HT-29 (cell line): ENCODE results near the gene SNCA. TPM values are rescaled to one million over a fixed set of nuclear protein-coding genes. Genes with fewer than 3 reads are reported as not detected.
A peak's percentile ranks its signal among the peaks of the same experiment; 100 is the strongest.

ENCODE experiments used
- DNase-seq: peaks from one replicate; pipeline ENCODE4 v3.0.0-alpha.2; 2015; ENCODE audit warnings: low spot score
- total RNA-seq: library from RNA; depleted of rRNA; stranded (reverse); fragments of >200 nt; shearing (Covaris generic); gene quantifications from 2 replicates; pipeline ENCODE4 v1.2.3, GENCODE V29; 2014; rRNA removed

The SNCA gene
- total RNA-seq, 1 experiment from 2014 or later, result not detected

DNA sequence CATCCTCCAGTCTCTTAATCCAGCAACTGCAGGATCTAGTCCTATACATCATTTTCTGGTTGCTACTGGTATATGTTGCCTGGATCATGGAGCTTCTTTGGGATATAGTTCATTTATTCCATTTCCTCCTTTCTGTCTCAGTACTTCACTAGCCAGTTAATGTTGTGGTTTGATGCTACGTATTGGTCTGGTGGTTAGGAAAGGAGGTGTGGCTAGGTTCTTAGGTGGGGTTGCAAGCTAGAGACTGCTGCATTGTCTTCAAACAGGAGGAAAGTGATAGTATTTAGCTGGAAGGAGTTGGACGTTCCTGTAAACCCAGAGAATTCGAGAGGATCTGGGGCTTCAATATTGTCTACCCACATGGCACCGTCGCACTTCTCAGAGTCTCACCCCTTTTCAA, 129.5 kb downstream of the SNCA start:
- no peak for DNase-seq

DNA sequence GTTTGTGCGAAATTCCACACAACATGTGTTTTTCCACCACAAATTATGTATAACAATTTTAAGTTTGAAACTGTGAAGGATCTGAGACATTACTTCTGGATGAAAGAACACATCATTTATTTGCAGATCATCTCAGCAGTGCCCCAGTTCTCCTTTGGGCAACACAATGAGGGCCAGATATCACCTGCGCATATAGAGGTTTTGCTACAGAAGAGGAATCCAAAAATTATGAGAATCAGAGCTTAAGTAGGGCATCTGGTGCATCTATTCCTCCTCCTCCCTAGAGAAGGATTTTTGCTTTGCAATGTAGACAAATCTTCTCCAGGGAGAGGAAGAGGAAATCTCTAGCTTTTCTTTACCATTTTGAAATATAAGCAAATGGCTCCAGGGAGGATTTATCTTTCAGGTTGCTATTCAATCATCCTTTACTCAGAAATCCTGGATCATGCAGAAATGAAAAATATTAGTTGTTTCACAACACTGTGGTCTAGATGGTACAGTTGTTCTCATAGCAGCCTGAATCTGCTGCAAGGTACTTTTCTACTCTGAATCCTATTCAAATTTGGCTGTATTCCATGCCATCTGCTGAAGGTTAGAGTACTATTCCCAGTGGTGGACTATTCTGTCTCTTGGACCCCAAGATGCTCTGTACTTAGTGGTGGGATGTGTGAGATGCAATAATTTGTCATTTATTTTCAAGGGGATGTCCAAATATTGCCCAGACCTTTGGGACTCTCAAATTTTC, 132.1 kb downstream of the SNCA start:
- no peak for DNase-seq

DNA sequence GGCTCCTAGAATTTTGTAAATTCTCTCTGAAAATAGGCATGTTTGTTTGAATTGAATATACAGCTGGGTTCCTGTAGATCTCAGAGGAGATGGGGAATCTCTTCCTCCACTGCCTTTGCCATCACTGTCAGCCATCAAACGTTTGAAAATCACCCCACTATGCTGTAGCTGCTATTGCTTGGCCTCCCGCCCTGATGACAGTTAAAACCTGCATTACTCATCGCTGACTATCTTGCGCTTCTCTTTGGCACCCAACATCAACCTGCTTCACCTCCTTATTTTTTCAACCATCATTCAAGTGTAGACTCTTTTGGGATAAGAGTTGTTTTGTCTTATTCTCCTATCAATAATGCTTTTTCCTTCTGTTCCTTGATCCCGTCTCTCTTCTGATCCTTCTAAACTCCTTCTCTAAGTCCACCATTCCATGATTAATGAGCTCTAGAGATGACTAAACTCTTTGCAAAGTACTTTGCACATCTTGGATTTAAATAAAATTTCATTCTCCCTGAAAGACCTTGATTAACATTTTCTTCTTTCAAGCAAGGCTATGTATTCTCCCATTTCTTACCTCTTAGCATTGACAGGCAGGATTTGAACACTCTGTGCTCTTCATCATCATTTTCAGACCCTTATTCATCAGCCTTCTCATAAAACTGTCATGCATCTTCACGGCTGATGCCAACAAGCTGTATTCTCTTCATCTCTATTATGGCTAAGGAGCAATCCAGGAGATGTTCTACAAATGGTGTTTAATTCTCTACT, 133.0 kb downstream of the SNCA start:
- DNase-seq, result no peak

GRCh38 chr4:89700766-89701423, 136.1 kb downstream of the SNCA start:
- peak; percentile 2 for DNase-seq

- DNase-seq, result no peak
Measured at GRCh38 chr4:89685690-89686089, 151.3 kb downstream of the SNCA start.

DNA sequence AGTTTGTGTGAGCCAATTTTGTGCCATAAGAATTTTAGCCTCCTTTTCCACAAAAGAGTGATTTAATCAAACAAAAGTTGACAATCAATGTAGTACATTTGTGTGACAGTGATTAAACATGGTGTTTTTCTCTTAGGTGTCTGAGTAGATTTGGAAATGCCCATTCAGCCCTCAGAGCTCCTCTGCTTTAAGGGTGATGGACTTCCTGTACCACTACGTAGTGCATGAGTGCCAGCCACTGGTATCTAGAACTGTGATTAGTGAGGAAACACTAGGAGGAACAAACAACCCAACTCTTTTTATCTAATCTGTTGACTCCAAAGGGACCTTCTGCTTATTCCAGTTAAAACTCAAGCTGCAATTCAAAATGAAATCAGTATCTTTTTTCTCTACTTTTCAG, 151.7 kb downstream of the SNCA start:
- DNase-seq, result no peak

- DNase-seq, result no peak
Measured at GRCh38 chr4:89684536-89684935, 152.4 kb downstream of the SNCA start.

GRCh38 chr4:89682808-89683207, 154.2 kb downstream of the SNCA start:
- DNase-seq, result no peak

DNA sequence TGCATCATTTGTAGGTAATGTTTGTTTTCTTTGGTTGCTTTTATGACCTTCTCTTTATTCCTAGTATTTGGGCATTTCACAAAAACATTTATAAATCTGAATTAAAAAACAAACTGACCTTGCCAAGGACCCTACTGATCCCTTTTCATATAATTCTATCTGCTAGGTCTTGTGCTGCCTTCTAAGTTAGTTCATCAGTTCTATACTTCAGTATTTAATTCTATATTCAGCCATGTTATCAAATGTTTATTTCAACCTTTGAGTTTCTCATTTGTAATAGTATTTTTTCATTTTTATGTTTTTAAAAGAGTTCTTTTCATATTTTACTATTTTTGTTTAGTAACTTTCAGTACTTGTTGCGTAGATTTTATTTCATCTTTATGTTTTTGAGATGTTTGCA, 155.3 kb downstream of the SNCA start:
- no peak for DNase-seq

GRCh38 chr4:89681219-89681618, 155.7 kb downstream of the SNCA start:
- peak; percentile 45 for DNase-seq

DNA sequence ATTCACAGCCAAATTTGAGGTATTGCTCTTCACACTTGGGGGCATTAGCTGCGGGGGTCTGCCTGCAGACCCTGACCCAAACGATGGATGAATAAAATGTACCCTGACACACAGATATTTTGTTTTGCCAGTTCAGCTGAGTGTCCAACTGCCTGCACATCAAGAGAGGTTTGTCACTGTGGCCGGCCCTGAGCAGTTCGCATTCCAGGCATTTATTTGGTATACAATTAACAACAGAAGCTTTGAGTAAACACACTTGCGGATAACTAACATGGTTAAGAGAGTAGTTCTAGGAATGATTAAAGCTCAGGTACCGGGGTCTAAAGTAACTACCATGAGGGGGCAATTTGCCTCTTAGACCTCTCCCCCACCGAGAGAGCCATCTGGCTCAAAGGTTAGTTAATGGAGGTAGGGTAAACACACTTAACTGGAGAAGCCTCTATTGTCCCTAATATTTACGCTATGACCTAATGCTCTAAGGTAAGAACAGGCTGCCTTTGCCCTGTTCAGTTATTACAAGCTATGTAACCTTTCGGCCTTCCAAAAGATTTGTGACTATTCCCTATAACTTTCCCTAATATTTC, 162.0 kb downstream of the SNCA start:
- no peak for DNase-seq

Other genes starting within 250 kb of the SNCA start
- 0.03 TPM in 1 of 2 replicates, not detected in the other for gene MMRN1, start 57.7 kb upstream of the SNCA start, total RNA-seq